ENCODE measurements around the gene CXorf49. TPM values are rescaled to one million over a fixed set of nuclear protein-coding genes. Genes with fewer than 3 reads are reported as not detected.

The CXorf49 gene
- total and polyA plus RNA-seq, 9 of the 15 experiments (the other 6 are each of a cell fraction or from before 2014, with no cell fraction given) = not detected

GRCh38 chrX:71671043-71671780 lies 46.9 kb downstream of the CXorf49 start:
- no peaks in the 10 kb centered on the region for H3K36me3 ChIP-seq (ENCODE audit: control insufficient read depth, insufficient read depth, low read length)
- 2% methylated on average over 10 of the region's 12 CpGs for WGBS (ENCODE audit: insufficient coverage, low coverage, missing lambda C conversion rate)
- no peak overlapping the region for H3K4me2 ChIP-seq (ENCODE audit: insufficient read depth, low read length)
- no peak overlapping the region for H2AFZ ChIP-seq (ENCODE audit: low read depth, low read length)
- no peaks in the 10 kb centered on the region for H3K9me1 ChIP-seq (ENCODE audit: control insufficient read depth, insufficient read depth, low read length)
- ATAC-seq = no peak
- H3K4me1 ChIP-seq (replicated peaks in 1 of 2; ENCODE audit: control insufficient read depth in 2 of 2, insufficient read depth in 2 of 2, low read length in 2 of 2) = peaks cover 0 to 14% of the 10 kb centered on the region in 2 experiments; a peak in 2 of 5 replicates
- no peaks in the 10 kb centered on the region for H4K20me1 ChIP-seq (replicated peaks; ENCODE audit: control insufficient read depth, insufficient read depth, low read length)
- no peak overlapping the region for H3K4me3 ChIP-seq
- no peak overlapping the region for H3K27ac ChIP-seq (ENCODE audit: extremely low read depth, low read depth, low read length)
- no TSS peak for BruUV-seq (replicated peaks)
- no peaks in the 10 kb centered on the region for H3K9me3 ChIP-seq (replicated peaks; ENCODE audit: control insufficient read depth, insufficient read depth, low read depth, low read length)
- no peak for FAIRE-seq
- ChIA-PET POLR2A (interaction anchor here (0.6 kb wide), 1 partner anchor 234 kb away, joined by 3 read pairs; no protein-coding TSS in a partner anchor), CTCF (ENCODE audit: low intra/inter-chr PET ratio) (no interaction called here)
- no peaks in the 10 kb centered on the region for H3K79me2 ChIP-seq (ENCODE audit: control insufficient read depth, insufficient read depth, low read length)
- in situ Hi-C loops (cut with MboI) = loop anchor here (10.0 to 25.0 kb wide), 2 partner anchors 124 to 191 kb away; no protein-coding TSS in a partner anchor
- H3K27me3 ChIP-seq (ENCODE audit: control insufficient read depth in 2 of 2, insufficient read depth in 2 of 2, low read length in 2 of 2) = peaks cover 0 to 29% of the 10 kb centered on the region in 2 experiments; a peak in 3 of 5 replicates
- no peak overlapping the region for H3K9ac ChIP-seq (ENCODE audit: insufficient read depth in 1 of 2, low read depth in 2 of 2, low read length in 2 of 2)
- no peak for DNase-seq (ENCODE audit: extremely low read depth in 1 of 4, low spot score in 3 of 4)
- intact Hi-C loops (cut with micrococcal nuclease) = no loop called here
- TF ChIP-seq C11orf30 (IDR thresholded peaks at IDR 0.05; ENCODE audit: low read depth) = no peak
- TF ChIP-seq STAG1 (CRISPR knock-in tag; IDR thresholded peaks at IDR 0.05; ENCODE audit: borderline replicate concordance) = no peak
- no peak for TF ChIP-seq ZNF12 (CRISPR knock-in tag; IDR thresholded peaks at IDR 0.05)
- no peak for TF ChIP-seq THRAP3 (IDR thresholded peaks at IDR 0.05; ENCODE audit: borderline replicate concordance)
- TF ChIP-seq ZNF175 (CRISPR knock-in tag; IDR thresholded peaks at IDR 0.05; ENCODE audit: low read depth) = no peak
- no peak for TF ChIP-seq RBFOX2 (IDR thresholded peaks at IDR 0.05; ENCODE audit: low read depth, low read length)
- TF ChIP-seq AFF1 (IDR thresholded peaks at IDR 0.05; ENCODE audit: low read depth in 1 of 2, partially characterized antibody in 2 of 2) = no peak
- no peak for TF ChIP-seq JUN (IDR thresholded peaks at IDR 0.05; ENCODE audit: borderline replicate concordance, low read depth, low read length)
- no peak for TF ChIP-seq JUN (CRISPR knock-in tag; IDR thresholded peaks at IDR 0.05; ENCODE audit: borderline replicate concordance)
- TF ChIP-seq PHF8 (IDR thresholded peaks at IDR 0.05; ENCODE audit: borderline replicate concordance, low read length) = no peak
- TF ChIP-seq ATF3 (IDR thresholded peaks at IDR 0.05) = no peak
- no peak for TF ChIP-seq ATF3 (CRISPR knock-in tag; conservative IDR thresholded peaks at IDR 0.05)
- TF ChIP-seq YBX1 (IDR thresholded peaks at IDR 0.05) = no peak
- no peak for TF ChIP-seq ZNF143 (CRISPR knock-in tag; IDR thresholded peaks at IDR 0.05)
- TF ChIP-seq ZNF232 (CRISPR knock-in tag; IDR thresholded peaks at IDR 0.05) = no peak

Data from K562 (cell line).